Endometrial microvascular endothelial cells (primary cell): ENCODE data around the gene C15orf40. TPM values are rescaled to one million over a fixed set of nuclear protein-coding genes. Genes with fewer than 3 reads are reported as not detected.

Experiments used
- total RNA-seq: library from RNA; depleted of rRNA; stranded (reverse); fragments of >200 nt; gene quantifications from one replicate; pipeline ENCODE4 v1.2.3, GENCODE V29; 2015; ENCODE audit errors: inconsistent ontology term

The C15orf40 gene
- total RNA-seq, 1 donor from 2014 or later: 25.0 TPM

Other genes starting within 250 kb of the C15orf40 start
- not detected for gene FSD2, start 205.6 kb downstream of the C15orf40 start, total RNA-seq
- gene WHAMM, start 202.0 kb downstream of the C15orf40 start, total RNA-seq: 4.2 TPM
- gene HOMER2, start 58.9 kb downstream of the C15orf40 start, total RNA-seq: 0.09 TPM
- 19.0 TPM for gene RAMAC, start 25.4 kb downstream of the C15orf40 start, total RNA-seq
- gene BTBD1, start 55.6 kb upstream of the C15orf40 start, total RNA-seq: 101 TPM
- 54.2 TPM for gene TM6SF1, start 96.0 kb upstream of the C15orf40 start, total RNA-seq
- 38.4 TPM for gene HDGFL3, start 196.2 kb upstream of the C15orf40 start, total RNA-seq